ENCODE data around the gene FILIP1L.

Gene FILIP1L

DNA sequence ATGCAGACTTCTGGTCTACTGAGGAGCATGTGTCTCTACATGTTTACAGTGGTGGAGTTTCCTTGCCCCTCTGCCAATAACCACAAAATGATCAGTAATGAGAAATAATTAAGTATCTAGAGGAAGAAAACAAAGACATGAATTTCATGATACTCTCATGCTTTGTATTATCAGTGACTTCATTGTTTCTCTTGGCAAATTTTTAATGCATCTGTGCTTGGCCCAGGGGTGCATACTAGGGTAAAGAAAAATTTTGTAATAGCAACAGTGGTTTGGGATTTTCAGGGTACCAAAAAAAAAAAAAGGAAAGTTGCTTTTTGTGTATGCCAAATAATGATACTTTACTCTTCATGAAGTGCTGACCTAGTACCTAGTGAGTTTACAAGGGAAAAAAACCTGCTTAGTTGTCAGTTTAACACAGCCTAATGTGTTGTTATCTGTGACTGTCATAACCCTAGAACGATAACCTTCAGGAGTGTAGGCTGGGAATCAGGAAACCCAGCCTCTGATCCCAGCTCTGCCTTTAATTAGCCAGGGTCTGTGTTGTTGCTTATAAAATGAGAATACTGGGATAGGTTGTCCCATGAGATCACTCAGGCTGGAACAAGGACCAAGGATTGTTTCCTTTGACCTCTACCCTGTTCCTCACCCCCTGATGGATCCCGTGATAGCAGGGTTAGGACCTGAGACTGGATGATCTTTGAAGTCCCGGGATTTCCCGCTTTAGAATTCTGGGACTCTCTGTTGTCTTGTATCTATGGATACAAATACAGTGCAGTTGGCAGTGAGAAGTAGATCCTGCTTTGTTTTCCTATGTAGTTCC, 179.1 kb downstream of the FILIP1L start:
- no peak overlapping the region for H3K9ac ChIP-seq (ENCODE audit: low read depth, low read length)
- H3K4me2 ChIP-seq (ENCODE audit: insufficient read depth, low read length): no peak overlapping the region
- no peaks in the 10 kb centered on the region for H3K9me3 ChIP-seq (ENCODE audit: insufficient read depth, low read length, severe bottlenecking)
- ATAC-seq (ENCODE audit: insufficient read depth, low read depth) (no peak), DNase-seq (no peak)
- H3K27ac ChIP-seq (ENCODE audit: low read length): no peak overlapping the region
- TF ChIP-seq, protein P1, sequence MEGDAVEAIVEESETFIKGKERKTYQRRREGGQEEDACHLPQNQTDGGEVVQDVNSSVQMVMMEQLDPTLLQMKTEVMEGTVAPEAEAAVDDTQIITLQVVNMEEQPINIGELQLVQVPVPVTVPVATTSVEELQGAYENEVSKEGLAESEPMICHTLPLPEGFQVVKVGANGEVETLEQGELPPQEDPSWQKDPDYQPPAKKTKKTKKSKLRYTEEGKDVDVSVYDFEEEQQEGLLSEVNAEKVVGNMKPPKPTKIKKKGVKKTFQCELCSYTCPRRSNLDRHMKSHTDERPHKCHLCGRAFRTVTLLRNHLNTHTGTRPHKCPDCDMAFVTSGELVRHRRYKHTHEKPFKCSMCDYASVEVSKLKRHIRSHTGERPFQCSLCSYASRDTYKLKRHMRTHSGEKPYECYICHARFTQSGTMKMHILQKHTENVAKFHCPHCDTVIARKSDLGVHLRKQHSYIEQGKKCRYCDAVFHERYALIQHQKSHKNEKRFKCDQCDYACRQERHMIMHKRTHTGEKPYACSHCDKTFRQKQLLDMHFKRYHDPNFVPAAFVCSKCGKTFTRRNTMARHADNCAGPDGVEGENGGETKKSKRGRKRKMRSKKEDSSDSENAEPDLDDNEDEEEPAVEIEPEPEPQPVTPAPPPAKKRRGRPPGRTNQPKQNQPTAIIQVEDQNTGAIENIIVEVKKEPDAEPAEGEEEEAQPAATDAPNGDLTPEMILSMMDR (IDR thresholded peaks at IDR 0.05; ENCODE audit: borderline replicate concordance, extremely low read depth, low read length, poor library complexity, severe bottlenecking): no peak
- TF ChIP-seq EZH2 (IDR thresholded peaks at IDR 0.05; ENCODE audit: borderline replicate concordance, low read depth, low read length, severe bottlenecking): no peak
- no peaks in the 10 kb centered on the region for H3K27me3 ChIP-seq (ENCODE audit: insufficient read depth, low read length, poor library complexity)
- H3K4me3 ChIP-seq (ENCODE audit: low read depth in 1 of 2, low read length in 2 of 2): no peak overlapping the region
- H3K36me3 ChIP-seq (ENCODE audit: insufficient read depth, low read length): no peaks in the 10 kb centered on the region
- H3K79me2 ChIP-seq (ENCODE audit: insufficient read depth, low read length): no peaks in the 10 kb centered on the region
- H4K20me1 ChIP-seq (ENCODE audit: insufficient read depth, low read length): no peaks in the 10 kb centered on the region
- no peak overlapping the region for H2AFZ ChIP-seq (ENCODE audit: low read depth, low read length)
- no peaks in the 10 kb centered on the region for H3K4me1 ChIP-seq (ENCODE audit: insufficient read depth, low read length)

DNA sequence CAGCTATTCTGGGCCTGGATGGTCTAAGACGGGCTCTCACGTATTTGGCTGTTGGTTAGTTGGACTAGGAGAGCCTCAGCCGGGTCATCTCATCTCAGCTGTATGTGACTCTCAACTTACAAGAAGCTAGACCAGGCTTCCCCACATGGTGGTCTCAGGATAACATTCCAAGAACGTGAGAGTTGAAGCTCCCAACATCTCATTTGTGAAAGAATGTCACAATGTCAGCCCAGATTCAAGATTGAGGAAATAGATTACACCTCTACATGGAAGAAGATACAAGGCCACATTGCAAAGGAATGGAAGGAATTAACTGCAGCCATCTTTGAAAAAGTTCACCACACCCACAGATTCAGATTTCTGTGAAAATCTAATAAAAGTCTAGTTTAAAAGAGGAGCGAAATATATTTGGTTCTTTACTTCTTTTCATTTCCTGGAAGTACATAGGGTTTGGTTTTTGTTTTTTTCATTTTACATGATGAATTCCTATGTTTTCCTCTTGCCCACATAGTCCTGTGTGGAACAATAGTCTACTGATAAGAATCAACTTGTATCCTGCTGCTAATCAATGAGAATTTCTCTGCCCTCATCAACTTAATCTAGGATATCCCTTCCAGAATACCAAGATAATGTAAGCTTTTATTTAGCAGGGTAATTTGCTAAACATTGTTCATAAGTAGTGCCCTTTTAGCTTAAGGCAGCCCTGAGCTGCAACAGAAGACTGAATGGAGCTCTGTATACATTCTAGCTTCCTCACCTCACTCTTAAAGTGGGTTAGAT, 180.1 kb downstream of the FILIP1L start:
- Histone ChIP-seq H3K79me2 (ENCODE audit: insufficient read depth, low read length) (no peaks in the 10 kb centered on the region), H2AFZ (ENCODE audit: low read depth, low read length) (no peak overlapping the region), H3K36me3 (ENCODE audit: insufficient read depth, low read length) (no peaks in the 10 kb centered on the region), H3K9ac (ENCODE audit: low read depth, low read length) (no peak overlapping the region), H3K4me3 (ENCODE audit: low read depth in 1 of 2, low read length in 2 of 2) (no peak overlapping the region), H3K9me3 (ENCODE audit: insufficient read depth, low read length, severe bottlenecking) (no peaks in the 10 kb centered on the region), H3K27ac (ENCODE audit: low read length) (no peak overlapping the region), H3K4me2 (ENCODE audit: insufficient read depth, low read length) (no peak overlapping the region), H4K20me1 (ENCODE audit: insufficient read depth, low read length) (no peaks in the 10 kb centered on the region), H3K27me3 (ENCODE audit: insufficient read depth, low read length, poor library complexity) (no peaks in the 10 kb centered on the region), H3K4me1 (ENCODE audit: insufficient read depth, low read length) (no peaks in the 10 kb centered on the region)
- ATAC-seq (ENCODE audit: insufficient read depth, low read depth) (no peak), DNase-seq (no peak)
- no peak for TF ChIP-seq EZH2 (IDR thresholded peaks at IDR 0.05; ENCODE audit: borderline replicate concordance, low read depth, low read length, severe bottlenecking)
- TF ChIP-seq, protein P1 (IDR thresholded peaks at IDR 0.05; ENCODE audit: borderline replicate concordance, extremely low read depth, low read length, poor library complexity, severe bottlenecking): no peak

DNA sequence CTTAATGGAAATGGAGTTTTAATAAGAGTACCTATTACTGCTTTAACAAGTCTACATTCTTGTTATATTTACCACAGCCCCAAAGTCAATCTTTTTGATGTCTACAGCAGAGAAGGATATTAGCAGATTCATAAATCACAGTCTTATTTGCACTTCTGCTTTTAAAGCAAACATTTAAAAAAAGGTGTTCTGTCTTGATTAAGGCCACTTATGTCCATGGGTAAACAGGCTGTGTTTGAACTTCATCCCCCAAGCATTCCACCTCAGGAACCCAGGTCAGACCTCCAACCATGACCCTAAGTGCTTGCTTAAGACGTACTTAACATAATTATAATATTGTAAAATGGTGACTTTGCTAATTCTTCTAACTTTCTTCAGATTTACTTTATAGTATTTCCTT, 183.2 kb downstream of the FILIP1L start:
- no peaks in the 10 kb centered on the region for H3K36me3 ChIP-seq (ENCODE audit: insufficient read depth, low read length)
- H3K79me2 ChIP-seq (ENCODE audit: insufficient read depth, low read length): no peaks in the 10 kb centered on the region; the same call in 1 of the 2 replicates
- no peaks in the 10 kb centered on the region for H3K27me3 ChIP-seq (ENCODE audit: insufficient read depth, low read length, poor library complexity)
- H3K4me3 ChIP-seq (ENCODE audit: low read depth in 1 of 2, low read length in 2 of 2): no peak overlapping the region
- TF ChIP-seq, protein P1 (IDR thresholded peaks at IDR 0.05; ENCODE audit: borderline replicate concordance, extremely low read depth, low read length, poor library complexity, severe bottlenecking): no peak
- TF ChIP-seq EZH2 (IDR thresholded peaks at IDR 0.05; ENCODE audit: borderline replicate concordance, low read depth, low read length, severe bottlenecking): no peak
- ATAC-seq (ENCODE audit: insufficient read depth, low read depth) (no peak), DNase-seq (no peak)
- no peak overlapping the region for H3K4me2 ChIP-seq (ENCODE audit: insufficient read depth, low read length)
- no peaks in the 10 kb centered on the region for H3K4me1 ChIP-seq (ENCODE audit: insufficient read depth, low read length)
- H4K20me1 ChIP-seq (ENCODE audit: insufficient read depth, low read length): no peaks in the 10 kb centered on the region
- H3K9me3 ChIP-seq (ENCODE audit: insufficient read depth, low read length, severe bottlenecking): no peaks in the 10 kb centered on the region
- H2AFZ ChIP-seq (ENCODE audit: low read depth, low read length): no peak overlapping the region
- H3K9ac ChIP-seq (ENCODE audit: low read depth, low read length): no peak overlapping the region
- H3K27ac ChIP-seq (ENCODE audit: low read length): no peak overlapping the region
